NCI-H774 (cell line): Measurements from ENCODE around the gene TSPAN13.
A peak's percentile ranks its signal among the peaks of the same experiment; 100 is the strongest.

Source experiments
- DNase-seq: peaks from one replicate; lab custom pipeline; 2025; lab: John Stamatoyannopoulos, UW

The TSPAN13 gene

DNA sequence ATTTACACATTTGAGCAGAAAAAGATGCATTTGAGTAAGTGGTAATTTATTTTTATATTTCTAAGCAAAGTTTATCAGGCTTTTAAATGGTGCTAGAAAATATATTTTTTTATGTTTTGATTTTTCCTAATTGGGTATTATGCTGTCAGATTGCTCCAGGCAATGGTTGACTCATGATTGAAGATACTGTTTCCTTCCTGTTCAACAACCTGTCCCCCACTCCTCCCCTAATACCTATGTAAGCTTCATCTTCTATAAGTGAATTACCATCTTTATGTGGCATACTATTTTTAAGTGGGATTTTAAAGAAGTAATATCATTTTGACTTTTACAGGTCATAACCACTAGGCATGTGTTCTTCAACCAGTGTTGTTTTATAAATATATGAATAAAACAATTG lies 21.4 kb downstream of the TSPAN13 start:
- no peak for DNase-seq

DNA sequence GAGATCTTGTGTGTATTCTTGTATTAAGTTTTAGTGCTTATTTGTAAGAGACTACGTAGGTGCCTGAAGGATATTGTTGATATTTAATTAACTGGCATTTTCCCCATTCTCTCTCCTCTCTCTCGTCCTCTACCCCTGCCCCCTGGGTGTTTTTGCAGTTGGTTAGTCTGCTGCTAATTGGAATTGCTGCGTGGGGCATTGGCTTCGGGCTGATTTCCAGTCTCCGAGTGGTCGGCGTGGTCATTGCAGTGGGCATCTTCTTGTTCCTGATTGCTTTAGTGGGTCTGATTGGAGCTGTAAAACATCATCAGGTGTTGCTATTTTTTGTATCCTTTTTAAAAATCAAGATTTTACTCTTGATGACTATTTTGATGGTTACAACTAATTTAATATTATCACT lies 22.5 kb downstream of the TSPAN13 start:
- no peak for DNase-seq

DNA sequence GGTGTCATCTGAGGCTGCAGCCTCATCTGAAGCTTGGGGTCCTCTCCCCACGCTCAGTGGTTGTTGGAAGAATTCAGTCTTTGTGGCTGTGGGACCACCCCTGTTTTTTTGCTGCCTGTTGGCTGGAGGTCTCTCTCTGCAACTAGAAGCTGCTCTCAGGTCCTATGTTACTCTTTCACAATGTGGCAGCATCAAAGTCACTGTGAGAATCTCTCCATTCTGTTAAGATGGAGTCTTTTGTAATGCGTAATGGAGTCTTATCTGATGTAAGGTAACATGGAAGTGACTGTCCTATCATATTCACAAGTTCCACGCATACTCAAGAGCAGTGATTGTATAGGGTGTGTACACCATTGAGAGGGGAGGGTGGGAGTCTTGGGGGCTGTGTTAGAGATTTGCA lies 24.9 kb downstream of the TSPAN13 start:
- DNase-seq, result no peak

DNA sequence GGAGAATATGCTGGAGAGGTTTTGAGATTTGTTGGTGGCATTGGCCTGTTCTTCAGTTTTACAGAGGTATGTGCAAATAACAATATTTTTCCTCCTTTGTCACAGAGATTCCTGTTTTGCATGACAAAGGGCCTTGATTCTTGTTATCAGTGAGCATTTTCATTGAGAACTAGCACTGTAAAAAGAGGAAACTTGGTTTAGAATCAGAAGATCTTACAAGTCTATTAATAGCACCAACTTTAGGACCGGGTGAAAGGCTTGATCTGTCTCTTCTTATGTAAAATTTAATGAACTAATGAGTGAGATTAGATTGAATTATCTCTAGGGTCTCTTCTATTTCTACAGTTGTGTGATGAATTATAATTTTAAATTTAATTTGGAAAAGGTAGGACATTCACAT lies 25.5 kb downstream of the TSPAN13 start:
- DNase-seq, result no peak

- no peak for DNase-seq
These were observed 27.0 kb downstream of the TSPAN13 start for GRCh38 chr7:16780596-16780995.

GRCh38 chr7:16785321-16785720 lies 31.8 kb downstream of the TSPAN13 start:
- no peak for DNase-seq

GRCh38 chr7:16785846-16786245 lies 32.3 kb downstream of the TSPAN13 start:
- no peak for DNase-seq

DNA sequence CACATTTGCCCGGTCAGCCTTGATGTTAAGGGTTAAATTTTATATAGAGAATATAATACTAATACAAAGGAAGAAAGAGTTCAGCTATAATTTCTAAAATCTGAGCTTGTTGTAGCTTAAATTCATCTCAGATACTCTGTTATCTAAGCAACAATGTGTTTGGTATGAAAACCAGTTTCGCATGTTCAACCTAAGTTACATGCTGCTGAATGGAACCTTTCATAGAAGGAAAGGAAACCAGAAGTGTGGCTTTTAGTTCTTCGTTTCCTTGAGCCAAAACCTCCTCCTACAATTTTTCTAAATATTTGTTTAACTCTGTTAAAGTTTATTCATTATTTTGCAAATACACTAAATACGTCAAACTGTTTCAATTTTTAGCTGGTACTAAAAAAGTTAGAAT lies 32.7 kb downstream of the TSPAN13 start:
- no peak for DNase-seq

DNA sequence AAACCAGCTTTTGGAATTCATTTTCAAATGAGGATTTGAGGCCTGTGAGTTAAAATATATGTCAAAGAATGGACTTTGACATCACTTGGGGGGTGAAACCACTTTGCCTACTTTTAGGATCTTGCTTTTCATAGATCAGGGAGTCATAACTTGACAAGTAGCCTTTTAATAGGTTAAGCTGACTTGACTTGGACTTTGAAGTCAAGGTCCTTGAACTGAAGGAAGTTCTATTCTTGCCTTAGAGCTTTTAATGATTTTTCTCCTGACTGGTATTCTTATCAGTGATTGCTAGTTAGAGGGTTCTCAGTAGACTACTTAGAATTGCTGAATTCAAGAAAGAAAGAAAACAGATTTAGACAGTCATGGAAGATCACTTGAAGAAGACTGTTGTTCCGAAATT lies 33.6 kb downstream of the TSPAN13 start:
- DNase-seq, result no peak

DNA sequence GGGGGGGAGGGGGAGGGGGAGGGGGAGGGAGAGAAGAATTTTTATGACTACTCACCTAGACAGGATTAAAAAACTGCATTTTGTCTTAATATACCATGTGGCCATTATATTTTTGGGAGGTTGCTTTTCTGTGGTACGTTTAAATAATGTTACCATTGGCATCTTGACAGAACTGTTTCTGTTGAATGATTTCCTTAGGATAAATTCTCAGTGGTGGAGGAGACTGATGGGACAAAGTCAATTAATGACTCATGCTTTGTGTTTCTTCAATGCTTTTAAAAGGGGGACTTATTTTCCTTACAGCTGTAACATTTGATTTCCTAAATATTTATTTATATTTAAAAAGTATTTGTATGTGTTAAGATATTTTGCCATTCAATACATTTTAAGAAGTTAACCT lies 37.5 kb downstream of the TSPAN13 start:
- no peak for DNase-seq

DNA sequence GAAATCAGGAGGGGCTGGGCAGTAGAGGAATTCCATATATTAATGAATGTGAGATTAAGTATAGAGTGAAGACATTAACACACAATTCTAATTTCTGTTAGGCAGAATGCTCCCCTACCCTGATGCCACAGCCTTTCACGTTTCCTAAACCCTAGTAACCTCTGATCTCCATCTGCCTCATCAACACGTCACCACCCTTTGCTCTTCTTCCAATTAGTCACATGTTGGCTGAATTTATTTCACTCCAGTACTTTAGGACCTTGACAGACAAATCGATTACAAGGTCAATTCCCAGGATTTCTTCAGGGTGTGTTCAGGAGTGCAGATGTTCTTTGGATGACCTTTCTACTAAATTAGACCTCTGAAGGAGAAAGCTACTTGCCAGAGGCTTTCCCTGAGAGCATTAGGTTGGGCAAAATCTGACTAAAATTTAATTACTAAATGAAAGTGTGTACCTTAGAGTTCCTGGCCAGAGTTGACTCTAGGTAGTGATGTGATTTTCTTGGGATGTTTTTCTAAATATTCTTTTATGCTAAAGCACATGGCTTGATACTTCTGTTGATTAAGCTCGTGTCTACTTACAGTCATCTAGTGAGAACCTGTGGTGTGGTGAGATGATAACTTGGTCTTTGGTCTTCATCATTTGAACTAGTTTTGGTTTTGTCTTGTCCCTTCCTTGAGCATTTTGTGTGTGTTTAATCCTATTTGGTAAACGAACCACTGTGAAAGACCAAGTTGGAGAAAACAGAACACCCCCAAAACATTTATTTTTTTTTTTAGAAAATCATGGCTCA lies 38.5 kb downstream of the TSPAN13 start:
- DNase-seq, result no peak

DNA sequence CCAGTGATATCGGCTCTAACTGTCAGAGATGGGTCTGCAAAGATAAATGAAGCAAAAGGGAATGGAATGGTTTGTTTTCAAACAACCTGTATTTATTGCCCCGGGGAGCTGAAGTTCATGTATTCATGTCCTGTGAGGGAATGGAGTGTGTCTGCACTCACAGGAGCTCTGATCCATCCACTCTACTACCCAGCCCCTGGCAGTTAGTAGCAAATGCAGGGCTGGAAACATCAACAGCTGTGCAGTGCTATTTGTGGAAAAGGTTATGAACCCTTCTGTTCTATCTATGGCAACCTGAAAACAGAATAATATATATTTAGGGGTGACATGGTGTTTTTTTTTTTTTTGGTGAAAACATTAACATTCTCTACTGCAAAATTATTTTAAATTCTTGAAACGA lies 41.4 kb downstream of the TSPAN13 start:
- DNase-seq, result no peak

DNA sequence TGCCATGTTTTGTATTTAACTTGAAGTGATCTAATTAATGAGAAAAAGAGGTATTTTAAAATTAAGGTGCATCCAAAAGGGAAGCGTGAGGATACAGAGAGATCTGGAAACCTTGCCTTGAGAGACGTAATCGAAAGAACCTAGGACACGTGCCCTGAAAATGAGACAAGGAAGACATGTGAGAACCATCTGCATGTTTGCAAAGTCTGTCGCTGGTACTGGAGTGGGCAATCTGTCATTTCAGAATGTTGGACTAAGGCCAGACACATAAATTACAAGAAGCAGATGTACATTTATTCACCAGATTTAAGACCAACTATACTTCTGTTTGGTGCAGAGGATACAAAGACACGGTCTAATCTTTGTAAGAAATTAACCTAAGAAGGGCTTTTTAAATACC lies 42.1 kb downstream of the TSPAN13 start:
- peak; percentile 6 for DNase-seq

DNA sequence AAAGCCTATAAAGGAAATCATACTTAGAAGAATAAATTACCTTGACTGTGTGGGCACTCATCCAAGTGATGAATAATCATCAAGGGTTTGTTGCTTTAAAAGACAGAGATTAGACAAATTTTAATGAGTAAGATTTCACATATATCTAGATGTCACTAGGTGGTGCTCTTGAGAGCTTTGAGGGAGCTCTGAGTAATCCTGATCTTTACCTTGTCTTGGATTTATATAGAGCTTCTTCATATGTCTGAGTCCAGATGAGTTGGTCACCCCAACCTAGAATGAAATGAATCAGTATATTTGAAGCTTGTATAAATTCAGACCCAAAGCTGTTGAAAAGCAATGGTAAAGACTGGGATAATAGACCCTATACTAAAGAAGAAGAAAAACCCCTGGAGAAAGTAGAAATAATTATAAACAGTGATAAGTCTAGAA lies 47.6 kb downstream of the TSPAN13 start:
- DNase-seq, result peak; percentile 15

- DNase-seq, result no peak
These were observed 48.0 kb downstream of the TSPAN13 start for GRCh38 chr7:16801579-16801978.

- DNase-seq, result no peak
These were observed 49.6 kb downstream of the TSPAN13 start for GRCh38 chr7:16803125-16803524.

DNA sequence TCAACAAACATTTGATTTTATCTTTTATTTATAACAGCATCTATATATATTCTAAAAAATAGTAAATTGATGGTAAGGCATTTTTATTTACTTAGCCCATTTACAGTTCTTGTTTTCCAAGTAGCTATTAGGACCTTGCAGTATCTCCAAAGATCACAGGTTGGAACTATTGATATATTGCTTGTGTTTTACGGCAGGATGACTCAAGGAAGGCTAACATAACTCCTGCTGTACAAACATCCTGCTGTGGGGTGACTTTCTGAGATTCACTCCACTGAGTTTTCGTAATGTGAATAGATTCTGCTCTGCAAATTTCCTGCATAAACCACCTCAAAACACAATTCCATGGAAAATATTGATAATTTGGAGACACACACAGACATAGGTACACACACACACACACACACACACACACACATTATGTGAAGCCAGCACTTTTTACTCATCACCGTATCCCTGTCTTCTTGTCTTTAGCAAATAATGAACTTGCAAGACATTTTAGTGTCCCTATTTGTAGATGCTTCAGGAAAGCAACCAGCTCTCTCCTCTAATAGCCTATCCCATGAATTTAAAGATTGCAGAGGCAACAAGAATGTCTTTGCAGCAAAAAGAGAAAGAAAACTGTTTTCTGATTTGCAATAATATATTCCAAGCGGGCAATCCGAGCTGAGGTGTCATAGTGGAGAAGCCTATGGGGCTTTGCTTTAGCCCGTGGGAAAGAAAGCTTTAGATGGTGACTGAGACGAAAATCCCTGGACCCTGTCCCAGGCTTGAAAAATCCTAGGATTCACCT lies 50.5 kb downstream of the TSPAN13 start:
- no peak for DNase-seq

GRCh38 chr7:16804674-16805439 lies 51.3 kb downstream of the TSPAN13 start, which contains the start of gene AGR2:
TSS of gene AGR2 (minus strand) at chr7:16804999. CDS start at chr7:16801796, 3,203 bp downstream.
- no peak for DNase-seq

DNA sequence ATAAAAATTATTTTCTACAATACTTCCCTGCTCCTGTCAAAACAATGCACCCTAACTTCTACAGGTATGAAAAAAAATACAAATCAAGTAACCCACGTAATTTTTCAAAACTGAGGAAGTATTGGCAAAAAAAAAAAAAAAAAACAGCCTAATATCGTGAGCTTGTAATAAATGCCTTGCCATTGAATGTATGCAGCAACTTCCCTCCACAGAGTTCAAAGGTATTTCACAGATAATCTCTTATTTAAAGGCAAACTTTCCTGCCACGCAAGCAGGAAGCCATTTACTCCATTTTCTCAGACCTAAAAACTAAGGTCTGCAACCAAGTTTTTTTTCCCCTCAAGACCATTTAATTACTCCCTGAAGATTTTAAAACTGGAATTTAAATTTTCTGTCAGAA lies 51.9 kb downstream of the TSPAN13 start:
- no peak for DNase-seq

- no peak for DNase-seq
These were observed 56.6 kb downstream of the TSPAN13 start for GRCh38 chr7:16810112-16810511.

DNA sequence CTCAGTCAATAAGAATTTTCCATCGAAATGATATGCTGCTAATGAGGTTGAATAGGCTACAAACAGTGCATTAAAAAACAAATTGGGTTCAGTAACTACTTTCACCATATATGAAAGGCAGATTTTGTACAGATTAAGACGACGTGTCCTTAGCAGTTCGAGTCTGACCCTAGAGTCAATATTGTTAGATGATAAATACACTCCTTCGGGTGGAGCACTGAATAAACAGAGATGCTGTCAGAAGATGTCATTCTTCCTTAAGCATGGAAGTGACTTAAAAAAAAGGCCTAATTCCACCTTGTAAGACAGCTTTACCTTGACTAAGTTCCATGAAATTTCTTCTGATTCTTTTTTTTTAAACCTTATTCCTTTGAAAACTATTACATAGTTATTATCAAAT lies 57.0 kb downstream of the TSPAN13 start:
- no peak for DNase-seq

GRCh38 chr7:16811551-16811950 lies 58.0 kb downstream of the TSPAN13 start:
- DNase-seq, result no peak
